ENCODE data around the gene AP2A1.

The AP2A1 gene

GRCh38 chr19:49764341-49764740 is 2.5 kb upstream of the AP2A1 start:
- no peak overlapping the region for H3K27ac ChIP-seq (ENCODE audit: low read length)
- no peaks in the 10 kb centered on the region for H3K36me3 ChIP-seq (ENCODE audit: control insufficient read depth, insufficient read depth, low read length)
- no peak for DNase-seq (ENCODE audit: low read depth, low spot score)
- H3K27me3 ChIP-seq (ENCODE audit: control insufficient read depth, insufficient read depth, low read length), result no peaks in the 10 kb centered on the region
- no peaks in the 10 kb centered on the region for H3K4me1 ChIP-seq (ENCODE audit: control insufficient read depth, insufficient read depth, low read length)
- H3K9me3 ChIP-seq (ENCODE audit: control insufficient read depth, insufficient read depth, low read length), result no peaks in the 10 kb centered on the region
- H3K4me3 ChIP-seq (ENCODE audit: low read length), result no peak overlapping the region
- WGBS (ENCODE audit: insufficient coverage, insufficient read length), result no CpG with 5 or more reads among the region's 8 CpGs

GRCh38 chr19:49766007-49766929 is 533 bp upstream of the AP2A1 start:
- Histone ChIP-seq H3K4me1 (ENCODE audit: control insufficient read depth, insufficient read depth, low read length) (no peaks in the 10 kb centered on the region), H3K36me3 (ENCODE audit: control insufficient read depth, insufficient read depth, low read length) (no peaks in the 10 kb centered on the region), H3K27ac (ENCODE audit: low read length) (peak overlapping the region; percentile 9), H3K9me3 (ENCODE audit: control insufficient read depth, insufficient read depth, low read length) (no peaks in the 10 kb centered on the region), H3K4me3 (ENCODE audit: low read length) (peak overlapping the region; percentile 1; the same call in 1 of the 2 replicates), H3K27me3 (ENCODE audit: control insufficient read depth, insufficient read depth, low read length) (no peaks in the 10 kb centered on the region)
- WGBS (ENCODE audit: insufficient coverage, insufficient read length), result no CpG with 5 or more reads among the region's 53 CpGs
- peak; percentile 100 for DNase-seq (ENCODE audit: low read depth, low spot score)

- Histone ChIP-seq H3K27ac (ENCODE audit: low read length) (no peak overlapping the region), H3K9me3 (ENCODE audit: control insufficient read depth, insufficient read depth, low read length) (no peaks in the 10 kb centered on the region), H3K4me3 (ENCODE audit: low read length) (peak overlapping the region; percentile 100), H3K4me1 (ENCODE audit: control insufficient read depth, insufficient read depth, low read length) (no peaks in the 10 kb centered on the region), H3K36me3 (ENCODE audit: control insufficient read depth, insufficient read depth, low read length) (no peaks in the 10 kb centered on the region), H3K27me3 (ENCODE audit: control insufficient read depth, insufficient read depth, low read length) (no peaks in the 10 kb centered on the region)
- WGBS (ENCODE audit: insufficient coverage, insufficient read length), result no CpG with 5 or more reads among the region's 9 CpGs
- no peak for DNase-seq (ENCODE audit: low read depth, low spot score)
Observed at GRCh38 chr19:49767381-49767780, 580 bp downstream of the AP2A1 start.

- H3K4me1 ChIP-seq (ENCODE audit: control insufficient read depth, insufficient read depth, low read length), result no peaks in the 10 kb centered on the region
- no peaks in the 10 kb centered on the region for H3K36me3 ChIP-seq (ENCODE audit: control insufficient read depth, insufficient read depth, low read length)
- no peak overlapping the region; the same call in 1 of the 2 replicates for H3K4me3 ChIP-seq (ENCODE audit: low read length)
- no peak overlapping the region for H3K27ac ChIP-seq (ENCODE audit: low read length)
- no peak for DNase-seq (ENCODE audit: low read depth, low spot score)
- WGBS (ENCODE audit: insufficient coverage, insufficient read length), result no CpG with 5 or more reads among the region's 12 CpGs
- no peaks in the 10 kb centered on the region for H3K27me3 ChIP-seq (ENCODE audit: control insufficient read depth, insufficient read depth, low read length)
- no peaks in the 10 kb centered on the region for H3K9me3 ChIP-seq (ENCODE audit: control insufficient read depth, insufficient read depth, low read length)
Observed at GRCh38 chr19:49767967-49768581, 1.3 kb downstream of the AP2A1 start.

GRCh38 chr19:49770529-49770928 is 3.7 kb downstream of the AP2A1 start:
- Histone ChIP-seq H3K4me3 (ENCODE audit: low read length) (no peak overlapping the region), H3K27me3 (ENCODE audit: control insufficient read depth, insufficient read depth, low read length) (no peaks in the 10 kb centered on the region), H3K27ac (ENCODE audit: low read length) (no peak overlapping the region), H3K36me3 (ENCODE audit: control insufficient read depth, insufficient read depth, low read length) (no peaks in the 10 kb centered on the region), H3K4me1 (ENCODE audit: control insufficient read depth, insufficient read depth, low read length) (no peaks in the 10 kb centered on the region), H3K9me3 (ENCODE audit: control insufficient read depth, insufficient read depth, low read length) (no peaks in the 10 kb centered on the region)
- no peak for DNase-seq (ENCODE audit: low read depth, low spot score)
- no CpG with 5 or more reads among the region's 8 CpGs for WGBS (ENCODE audit: insufficient coverage, insufficient read length)

DNA sequence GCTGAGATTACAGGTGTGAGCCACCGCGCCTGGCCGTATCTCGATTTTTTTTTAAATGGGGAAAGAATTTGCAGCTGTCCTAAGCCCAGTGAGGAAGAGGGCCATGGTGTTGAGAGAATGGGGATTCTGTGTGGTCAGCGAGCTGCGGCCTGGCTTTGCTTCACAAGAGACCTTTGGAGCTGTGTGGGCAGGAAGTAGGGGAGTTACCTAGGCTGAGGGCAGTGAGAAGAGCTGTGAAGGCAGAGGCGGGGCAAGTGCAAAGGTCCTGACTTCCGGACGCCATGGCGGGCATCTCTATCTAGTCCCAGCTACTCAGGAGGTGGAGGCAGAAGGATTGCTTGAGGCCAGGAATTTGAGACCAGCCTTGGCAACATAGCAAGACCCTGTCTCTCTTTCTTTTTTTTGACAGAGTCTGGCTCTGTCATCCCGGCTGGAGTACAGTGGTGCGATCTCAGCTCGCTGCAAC is 4.9 kb downstream of the AP2A1 start:
- H3K4me3 ChIP-seq (ENCODE audit: low read length), result no peak overlapping the region
- H3K36me3 ChIP-seq (ENCODE audit: control insufficient read depth, insufficient read depth, low read length), result no peaks in the 10 kb centered on the region
- DNase-seq (ENCODE audit: low read depth, low spot score), result no peak
- no peaks in the 10 kb centered on the region for H3K4me1 ChIP-seq (ENCODE audit: control insufficient read depth, insufficient read depth, low read length)
- no CpG with 5 or more reads among the region's 13 CpGs for WGBS (ENCODE audit: insufficient coverage, insufficient read length)
- no peak overlapping the region for H3K27ac ChIP-seq (ENCODE audit: low read length)
- H3K27me3 ChIP-seq (ENCODE audit: control insufficient read depth, insufficient read depth, low read length), result no peaks in the 10 kb centered on the region
- no peaks in the 10 kb centered on the region for H3K9me3 ChIP-seq (ENCODE audit: control insufficient read depth, insufficient read depth, low read length)

GRCh38 chr19:49772850-49773432 is 6.1 kb downstream of the AP2A1 start:
- no CpG with 5 or more reads among the region's 10 CpGs for WGBS (ENCODE audit: insufficient coverage, insufficient read length)
- Histone ChIP-seq H3K36me3 (ENCODE audit: control insufficient read depth, insufficient read depth, low read length) (no peaks in the 10 kb centered on the region), H3K27me3 (ENCODE audit: control insufficient read depth, insufficient read depth, low read length) (no peaks in the 10 kb centered on the region), H3K4me3 (ENCODE audit: low read length) (no peak overlapping the region), H3K9me3 (ENCODE audit: control insufficient read depth, insufficient read depth, low read length) (no peaks in the 10 kb centered on the region), H3K27ac (ENCODE audit: low read length) (no peak overlapping the region), H3K4me1 (ENCODE audit: control insufficient read depth, insufficient read depth, low read length) (no peaks in the 10 kb centered on the region)
- DNase-seq (ENCODE audit: low read depth, low spot score), result no peak

DNA sequence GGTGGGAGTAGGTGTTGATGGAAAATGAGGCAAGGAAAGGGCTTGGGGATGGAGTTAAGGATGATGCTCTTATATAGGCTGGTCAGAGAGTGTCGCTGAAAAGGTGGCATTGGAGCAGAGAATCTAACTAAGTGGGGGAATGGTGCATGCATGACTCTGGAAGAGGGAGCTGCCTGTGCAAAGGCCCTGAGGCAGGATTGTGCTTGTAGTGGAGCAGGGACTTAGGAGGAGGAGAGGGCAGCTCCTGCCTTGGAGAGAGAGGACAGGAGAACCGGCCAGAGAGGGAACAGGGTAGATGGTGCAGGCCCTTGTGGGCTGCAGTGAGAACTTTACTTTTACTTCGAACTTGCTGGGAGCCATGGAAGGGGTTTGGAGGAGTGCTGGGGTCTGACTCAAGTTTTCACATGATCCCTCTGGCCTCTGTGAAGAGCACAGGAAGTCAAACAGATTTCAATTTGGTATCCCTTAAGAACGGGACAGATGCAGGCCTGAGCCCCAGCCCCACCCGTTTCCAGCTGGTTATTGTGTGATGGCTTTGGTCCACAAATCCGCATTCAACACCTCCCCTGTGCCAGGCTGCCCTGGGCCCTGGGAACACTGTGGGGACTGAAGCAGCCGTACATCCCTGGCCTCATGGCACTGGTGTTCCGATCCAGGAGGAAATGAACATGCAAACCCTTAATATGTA is 7.0 kb downstream of the AP2A1 start:
- WGBS (ENCODE audit: insufficient coverage, insufficient read length), result no CpG with 5 or more reads among the region's 8 CpGs

DNA sequence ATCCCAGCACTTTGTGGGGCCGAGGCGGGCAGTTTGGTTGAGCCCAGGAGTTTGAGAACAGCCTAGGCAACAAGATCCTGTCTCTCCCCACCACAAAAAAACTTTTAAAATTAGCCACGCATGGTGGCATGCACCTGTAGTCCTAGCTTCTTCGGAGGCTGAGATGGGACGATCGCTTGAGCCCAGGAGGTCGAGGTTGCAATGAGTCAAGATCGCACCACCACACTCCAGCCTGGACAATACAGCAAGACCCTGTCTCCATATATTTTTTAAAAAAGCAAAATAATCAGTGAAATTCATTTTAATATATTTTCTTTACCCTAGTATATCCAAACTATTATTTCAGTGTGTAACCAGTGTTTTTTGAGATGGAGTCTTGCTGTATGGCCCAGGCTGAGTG is 8.2 kb downstream of the AP2A1 start:
- Histone ChIP-seq H3K36me3 (ENCODE audit: control insufficient read depth, insufficient read depth, low read length) (no peaks in the 10 kb centered on the region), H3K4me3 (ENCODE audit: low read length) (no peak overlapping the region), H3K9me3 (ENCODE audit: control insufficient read depth, insufficient read depth, low read length) (no peaks in the 10 kb centered on the region), H3K4me1 (ENCODE audit: control insufficient read depth, insufficient read depth, low read length) (no peaks in the 10 kb centered on the region), H3K27me3 (ENCODE audit: control insufficient read depth, insufficient read depth, low read length) (no peaks in the 10 kb centered on the region), H3K27ac (ENCODE audit: low read length) (no peak overlapping the region)
- no CpG with 5 or more reads among the region's 8 CpGs for WGBS (ENCODE audit: insufficient coverage, insufficient read length)
- no peak for DNase-seq (ENCODE audit: low read depth, low spot score)

More for the DNA sequence above, 7.0 kb downstream of the AP2A1 start:
- H3K36me3 ChIP-seq (ENCODE audit: control insufficient read depth, insufficient read depth, low read length), result no peaks in the 10 kb centered on the region
- no peak for DNase-seq (ENCODE audit: low read depth, low spot score)
- no peaks in the 10 kb centered on the region for H3K9me3 ChIP-seq (ENCODE audit: control insufficient read depth, insufficient read depth, low read length)
- no peak overlapping the region for H3K4me3 ChIP-seq (ENCODE audit: low read length)
- no peak overlapping the region for H3K27ac ChIP-seq (ENCODE audit: low read length)
- no peaks in the 10 kb centered on the region for H3K27me3 ChIP-seq (ENCODE audit: control insufficient read depth, insufficient read depth, low read length)
- no peaks in the 10 kb centered on the region for H3K4me1 ChIP-seq (ENCODE audit: control insufficient read depth, insufficient read depth, low read length)

DNA sequence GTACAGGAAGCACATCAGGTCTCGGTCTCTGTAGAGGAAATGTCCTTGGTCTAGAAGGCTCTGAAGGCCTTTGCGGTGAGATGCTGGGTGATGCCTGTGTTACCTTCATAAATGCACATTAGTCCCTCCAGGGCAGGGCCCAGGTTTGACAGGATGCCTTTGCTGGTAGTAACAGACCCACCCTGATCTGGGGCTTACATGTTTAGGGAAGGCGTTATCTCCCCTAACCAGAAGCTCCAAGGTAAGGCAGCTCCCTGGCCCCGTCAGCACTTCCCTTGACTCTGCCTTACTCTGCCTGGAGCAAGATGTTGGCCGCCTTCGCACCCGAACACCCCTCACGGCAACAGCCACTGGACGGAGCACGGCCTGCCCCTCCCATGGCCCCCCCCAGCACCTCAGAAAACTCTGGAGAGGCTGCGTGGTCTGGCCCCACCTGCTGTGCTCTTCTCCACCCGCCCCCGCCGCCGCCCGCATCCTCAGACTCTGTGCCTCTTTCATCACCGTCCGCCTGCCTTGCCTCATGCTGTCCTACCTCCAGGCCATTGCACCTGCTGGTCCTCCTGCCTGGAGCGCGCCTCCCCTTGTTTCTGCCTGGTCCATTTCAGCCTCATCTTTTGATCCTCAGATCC is 9.1 kb downstream of the AP2A1 start:
- no peaks in the 10 kb centered on the region for H3K4me1 ChIP-seq (ENCODE audit: control insufficient read depth, insufficient read depth, low read length)
- no peak for DNase-seq (ENCODE audit: low read depth, low spot score)
- WGBS (ENCODE audit: insufficient coverage, insufficient read length), result no CpG with 5 or more reads among the region's 20 CpGs
- no peaks in the 10 kb centered on the region for H3K36me3 ChIP-seq (ENCODE audit: control insufficient read depth, insufficient read depth, low read length)
- no peaks in the 10 kb centered on the region for H3K9me3 ChIP-seq (ENCODE audit: control insufficient read depth, insufficient read depth, low read length)
- H3K27me3 ChIP-seq (ENCODE audit: control insufficient read depth, insufficient read depth, low read length), result no peaks in the 10 kb centered on the region
- no peak overlapping the region for H3K4me3 ChIP-seq (ENCODE audit: low read length)
- H3K27ac ChIP-seq (ENCODE audit: low read length), result no peak overlapping the region

Data from iPS DF 6.9 (cell line).